HG03175 (cell line): ENCODE data around the gene CIB4.

ENCODE experiments used
- ATAC-seq: cut with Tn5 transposase; IDR thresholded peaks from one replicate; pipeline ENCODE4 v1.9.1; 2021; ENCODE audit warnings: mild to moderate bottlenecking, moderate library complexity; ENCODE audit not compliant: unreplicated experiment

The CIB4 gene

DNA sequence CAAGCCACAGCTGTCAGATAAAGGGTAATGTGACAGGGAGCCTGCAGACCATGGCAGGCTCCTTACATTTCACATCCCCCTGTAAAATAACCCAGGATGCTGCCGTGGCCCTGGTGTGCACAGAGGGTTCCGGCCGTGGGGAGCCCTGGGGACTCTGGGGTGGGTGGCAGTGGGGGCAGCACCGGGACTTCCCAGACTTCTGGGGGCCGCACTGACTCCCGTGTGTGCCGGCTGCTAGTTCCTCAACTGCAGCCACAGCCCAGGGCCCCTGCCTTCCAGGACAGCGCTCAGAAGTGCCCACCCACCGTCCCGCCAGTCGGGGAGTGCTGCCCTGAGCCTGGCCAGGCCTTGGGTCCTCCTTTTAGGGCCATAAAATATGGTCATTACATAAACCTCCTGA lies 56.5 kb downstream of the CIB4 start:
- ATAC-seq, result no peak

DNA sequence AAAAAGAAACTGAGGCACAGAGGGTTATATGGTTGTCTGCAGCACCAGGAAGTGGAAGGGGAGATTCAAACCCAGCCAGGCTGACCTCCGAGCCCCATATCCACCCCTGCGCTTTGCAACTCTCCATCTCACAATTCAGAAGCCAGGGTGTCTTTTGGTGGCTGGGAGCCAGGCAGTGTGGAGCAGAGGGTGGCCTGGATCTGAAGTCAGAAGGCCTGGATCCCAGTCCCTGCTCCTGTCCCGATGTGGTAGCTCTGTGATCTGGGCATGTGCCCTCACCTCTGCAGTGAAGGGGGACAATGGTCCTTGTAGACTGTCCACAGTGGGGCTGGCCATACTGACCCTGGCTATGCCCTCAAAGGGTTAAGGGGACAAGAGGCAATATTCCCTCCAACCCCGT lies 57.0 kb downstream of the CIB4 start:
- no peak for ATAC-seq

DNA sequence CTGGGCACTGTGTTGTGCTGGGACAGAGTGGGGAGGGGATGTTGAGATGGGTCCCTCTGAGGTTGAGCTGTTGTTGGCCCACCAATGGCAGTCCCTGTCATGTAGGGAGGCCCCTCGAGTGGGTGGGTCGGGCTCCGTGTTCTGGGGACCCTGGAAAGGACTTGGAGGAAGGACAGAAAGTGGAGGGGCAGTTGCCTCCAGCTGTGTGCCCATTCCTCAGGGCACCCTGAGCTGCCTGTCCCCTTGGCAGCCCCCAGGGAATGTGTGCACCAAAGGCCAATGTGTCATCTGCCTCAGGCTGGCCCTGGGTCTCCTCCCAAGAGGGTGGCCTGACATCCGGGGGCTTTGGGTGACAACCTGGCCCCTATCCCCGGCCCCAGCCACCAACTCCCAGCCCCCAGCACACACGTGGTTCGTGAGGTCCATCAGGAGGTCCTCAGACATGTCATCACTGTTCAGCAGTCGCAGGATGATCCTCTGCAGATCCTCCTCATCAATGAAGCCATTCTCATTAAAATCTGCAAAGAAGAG lies 57.7 kb downstream of the CIB4 start:
- ATAC-seq, result no peak

DNA sequence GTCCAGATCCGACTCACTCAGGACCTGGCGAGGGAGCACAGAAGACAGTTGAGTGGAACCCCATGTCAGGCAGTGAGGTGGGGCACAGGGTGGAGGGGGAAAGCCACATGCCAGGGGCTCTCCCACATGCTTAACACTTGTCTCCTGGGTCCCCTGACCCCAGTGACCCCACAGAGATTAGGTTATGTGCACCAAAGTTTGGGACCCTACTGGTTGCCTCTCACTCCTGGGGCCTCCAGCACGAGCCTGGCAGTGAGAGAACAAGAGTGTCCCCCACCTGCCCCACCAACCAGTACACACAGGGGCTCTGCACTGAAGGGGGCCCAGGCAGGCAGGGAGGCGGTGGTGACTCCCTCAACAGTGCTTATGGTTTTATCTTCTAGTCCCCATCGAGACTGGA lies 58.3 kb downstream of the CIB4 start:
- no peak for ATAC-seq

DNA sequence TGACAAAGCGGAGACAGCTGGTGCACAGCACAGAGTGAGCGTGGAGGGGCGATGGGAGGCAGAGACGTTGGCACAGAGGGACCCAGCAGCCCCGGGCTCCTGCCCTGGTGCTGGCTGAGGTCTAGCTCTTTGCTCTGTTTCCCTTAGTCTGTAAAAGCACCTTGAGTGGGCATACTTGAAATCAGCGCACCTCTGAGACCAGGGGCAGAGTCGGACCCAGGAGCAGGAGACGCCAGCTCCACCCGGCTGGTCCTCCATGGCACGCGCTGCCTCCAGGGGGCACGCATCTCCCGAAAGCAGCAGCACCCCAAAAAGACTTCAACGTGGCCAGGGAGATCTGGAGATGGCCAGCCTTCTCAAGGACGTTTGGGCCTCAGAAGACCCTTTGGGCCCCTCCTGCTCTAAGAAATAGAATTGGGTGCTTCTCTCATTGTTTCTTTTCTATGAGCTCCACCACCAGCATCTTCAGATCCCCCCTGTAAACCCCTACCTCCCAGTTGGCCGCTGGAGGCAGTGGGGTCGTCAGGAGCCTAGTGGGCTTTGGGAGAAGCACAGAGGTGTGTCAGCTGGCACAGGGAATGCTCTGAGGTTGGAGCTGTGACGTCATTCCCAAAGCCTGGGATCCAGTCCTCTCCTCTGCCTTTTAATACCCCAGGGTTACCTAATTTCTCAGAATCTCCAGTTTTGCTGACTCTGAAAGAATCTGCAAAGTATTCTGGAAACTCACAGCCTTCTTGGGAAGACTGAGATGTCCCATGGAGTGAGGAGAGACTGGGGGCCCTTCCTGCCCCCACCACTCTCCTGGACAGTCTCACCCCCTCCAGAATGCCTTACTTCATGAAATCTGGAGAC lies 58.9 kb downstream of the CIB4 start:
- ATAC-seq, result no peak

DNA sequence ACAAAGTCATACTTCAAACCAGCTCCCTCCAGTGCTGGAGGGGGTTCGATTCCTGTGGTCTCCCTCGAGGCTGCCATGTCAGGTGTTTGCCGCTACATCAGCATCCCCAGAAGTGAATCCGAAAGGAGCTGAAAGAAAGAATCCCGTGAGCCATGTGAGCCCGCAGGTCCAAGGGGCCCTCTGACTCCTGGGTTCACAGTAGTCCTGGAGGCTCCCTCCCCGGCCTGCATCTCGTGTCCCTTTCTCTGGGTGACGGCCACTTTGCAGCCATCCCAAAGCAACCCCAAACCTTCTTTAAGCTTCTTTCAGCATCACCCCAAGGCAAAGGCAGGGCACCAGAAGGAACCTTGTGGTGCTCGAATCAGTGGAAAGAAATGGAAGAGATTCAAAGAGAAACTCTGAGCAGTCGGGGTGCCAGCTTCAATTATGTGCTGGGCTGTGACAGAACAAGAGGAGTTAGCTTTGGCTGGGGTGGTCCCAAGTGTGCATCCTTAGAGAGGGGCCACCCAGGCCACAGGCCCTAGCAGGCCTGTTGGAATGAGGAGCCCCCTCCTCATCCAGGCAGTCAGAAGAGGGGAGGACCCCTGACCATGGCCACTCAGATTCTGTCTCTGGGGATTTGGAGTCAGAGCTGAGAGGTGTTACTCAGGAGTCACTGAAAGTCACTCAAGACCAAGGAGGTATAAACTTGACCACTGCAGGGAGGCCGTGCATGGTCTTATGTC lies 59.7 kb downstream of the CIB4 start:
- no peak for ATAC-seq

DNA sequence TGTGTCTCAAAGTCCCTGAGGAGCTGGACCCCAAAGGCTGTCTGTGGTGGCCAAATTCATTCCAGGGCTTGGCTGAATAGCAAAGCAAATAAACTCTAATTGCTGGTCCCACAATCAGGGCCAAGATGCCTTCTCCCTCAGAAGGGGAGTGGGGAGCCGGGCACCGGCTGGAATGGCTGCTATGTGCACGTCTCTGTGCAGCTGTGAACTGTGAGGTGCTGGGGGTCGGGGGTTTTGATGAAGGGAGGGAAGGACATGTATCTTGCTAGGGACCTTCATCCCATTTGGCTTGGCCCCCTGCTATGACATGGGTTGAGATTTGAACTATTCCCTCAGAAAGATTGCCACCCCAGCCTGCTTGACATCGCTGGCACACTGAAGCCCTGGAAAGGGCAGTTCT lies 60.4 kb downstream of the CIB4 start:
- ATAC-seq, result no peak

DNA sequence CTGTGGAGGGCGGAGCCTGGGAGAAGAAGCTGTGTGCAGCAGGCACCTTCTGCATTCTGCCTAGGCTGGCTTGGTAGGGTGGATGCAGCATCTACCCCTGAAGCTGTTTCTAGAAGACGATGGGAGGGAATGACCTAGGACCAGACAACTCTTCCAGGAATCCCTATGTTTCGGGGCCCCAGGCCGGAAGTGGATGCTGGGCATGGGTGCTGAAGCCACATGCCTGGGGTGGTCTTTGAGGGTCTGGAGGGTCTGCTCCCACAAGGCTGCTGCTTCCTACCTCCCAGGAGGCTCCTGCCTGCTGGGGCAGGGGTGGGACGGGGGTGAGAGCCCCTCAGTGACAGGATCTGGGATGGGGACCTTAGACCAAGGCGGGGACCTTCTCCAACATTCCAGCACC lies 61.0 kb downstream of the CIB4 start:
- no peak for ATAC-seq

DNA sequence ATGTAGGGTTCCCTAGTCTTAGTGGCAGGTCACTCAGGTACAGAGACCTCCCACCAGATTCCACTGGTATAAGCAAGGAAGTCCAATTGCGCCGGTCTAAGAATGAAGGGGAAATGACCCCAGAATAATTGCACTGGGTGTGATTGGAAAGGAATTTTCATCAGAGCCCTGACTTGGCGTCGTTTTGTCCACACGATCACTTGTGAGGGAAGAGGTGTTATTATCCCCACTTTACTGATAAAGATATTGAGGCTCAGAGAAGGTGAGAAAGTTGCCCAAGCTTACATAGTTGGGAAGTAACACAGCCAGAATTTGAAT lies 61.5 kb downstream of the CIB4 start:
- ATAC-seq, result no peak

DNA sequence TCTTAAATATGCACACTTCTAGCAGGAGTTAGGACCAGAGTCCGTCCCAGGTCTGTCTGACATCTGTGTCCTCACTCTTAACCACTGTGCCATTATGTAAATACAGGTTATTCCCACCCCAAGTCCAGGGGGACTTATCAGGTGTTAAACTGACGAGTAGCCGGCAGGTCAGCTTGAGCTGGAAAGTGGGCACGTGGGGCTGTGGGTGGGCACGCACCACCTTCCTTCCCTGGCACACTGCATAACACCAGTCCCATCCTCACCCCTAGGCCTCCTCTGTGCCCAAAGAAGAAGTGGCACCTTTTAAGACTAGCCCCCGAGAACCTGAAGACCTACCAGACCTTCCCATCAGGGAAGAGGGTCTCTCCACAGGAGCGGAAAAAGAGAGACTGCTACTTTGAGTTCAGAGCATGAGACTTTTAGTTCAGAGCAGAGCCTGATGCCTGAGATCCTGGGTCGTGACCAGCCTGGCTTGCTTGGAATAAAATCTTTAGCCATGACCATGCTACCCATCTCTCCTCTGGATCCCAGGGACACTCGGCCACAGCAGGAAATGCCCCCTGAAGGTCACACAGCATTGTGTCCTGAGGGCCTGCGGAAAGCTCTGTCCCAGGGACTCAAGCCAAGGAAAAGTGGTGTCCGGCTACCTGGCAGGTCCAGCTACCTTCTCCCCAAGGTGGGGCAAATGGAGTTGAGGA lies 62.0 kb downstream of the CIB4 start:
- no peak for ATAC-seq

DNA sequence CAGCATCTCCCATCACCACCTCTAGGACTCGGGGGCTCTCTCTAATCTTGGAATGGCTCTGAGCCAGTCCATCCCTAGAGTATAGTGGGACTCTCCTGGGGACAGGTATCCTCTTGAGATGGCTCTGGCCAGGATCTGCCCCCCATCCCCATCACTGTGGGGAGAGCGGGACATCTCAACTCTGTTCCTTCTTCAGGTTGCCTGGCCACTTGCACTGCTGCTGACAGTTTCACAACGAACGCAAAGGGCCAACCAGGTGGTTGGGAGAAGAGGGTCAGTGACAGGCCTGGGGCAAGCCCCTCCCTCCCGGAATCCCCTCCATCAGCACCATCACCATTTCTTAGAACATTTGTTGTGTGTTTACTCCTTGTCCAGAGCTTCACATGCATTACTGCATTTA lies 62.6 kb downstream of the CIB4 start:
- ATAC-seq, result no peak

DNA sequence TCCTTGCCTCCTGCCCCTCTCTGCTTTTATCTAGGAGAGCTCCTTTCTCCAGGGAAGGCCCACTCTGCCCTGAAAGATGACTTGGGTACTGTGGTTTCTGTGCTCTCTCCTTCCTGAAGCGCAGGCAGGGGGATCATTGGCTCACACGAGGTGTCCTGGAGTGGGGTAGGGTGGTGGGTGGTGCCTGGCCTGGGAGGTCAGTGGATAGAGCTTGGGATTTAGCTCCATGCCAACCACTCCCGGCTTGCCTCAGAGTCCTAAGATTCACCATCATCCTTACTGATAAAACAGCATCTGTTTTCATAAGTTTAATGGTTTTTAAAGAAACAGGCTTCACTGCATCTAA lies 63.1 kb downstream of the CIB4 start:
- ATAC-seq, result no peak

DNA sequence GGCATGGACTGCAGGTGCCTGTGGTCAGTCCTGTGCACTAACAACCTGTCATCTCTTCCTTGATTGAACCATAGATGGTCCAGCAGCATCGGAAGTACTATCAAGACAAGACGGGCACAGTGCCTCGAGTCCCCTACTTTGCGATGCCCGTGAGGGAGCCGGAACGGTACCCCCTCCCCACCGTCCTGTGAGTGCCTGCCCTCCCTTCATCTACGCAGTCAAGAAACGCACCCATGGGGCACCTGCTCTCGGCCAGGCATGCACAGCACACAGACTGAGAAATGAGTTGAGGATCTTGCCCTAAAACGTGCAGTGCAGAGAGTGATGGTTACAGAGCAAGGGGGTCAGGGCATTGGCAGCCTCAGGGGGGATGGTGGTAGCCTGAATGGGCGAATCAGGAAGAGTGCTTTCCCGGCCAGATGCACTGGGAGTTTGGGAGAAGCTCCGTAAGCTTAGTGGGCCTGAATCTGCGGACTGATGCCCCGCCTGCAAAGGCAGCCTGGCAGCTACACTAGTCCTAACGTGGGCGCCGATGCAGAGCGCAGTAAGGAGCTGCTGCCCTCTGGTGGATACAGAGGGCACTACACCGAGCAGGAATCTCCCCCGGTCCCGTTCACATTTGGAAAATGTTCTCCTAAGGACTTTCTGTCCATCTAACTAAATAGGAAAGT lies 63.6 kb downstream of the CIB4 start:
- no peak for ATAC-seq

DNA sequence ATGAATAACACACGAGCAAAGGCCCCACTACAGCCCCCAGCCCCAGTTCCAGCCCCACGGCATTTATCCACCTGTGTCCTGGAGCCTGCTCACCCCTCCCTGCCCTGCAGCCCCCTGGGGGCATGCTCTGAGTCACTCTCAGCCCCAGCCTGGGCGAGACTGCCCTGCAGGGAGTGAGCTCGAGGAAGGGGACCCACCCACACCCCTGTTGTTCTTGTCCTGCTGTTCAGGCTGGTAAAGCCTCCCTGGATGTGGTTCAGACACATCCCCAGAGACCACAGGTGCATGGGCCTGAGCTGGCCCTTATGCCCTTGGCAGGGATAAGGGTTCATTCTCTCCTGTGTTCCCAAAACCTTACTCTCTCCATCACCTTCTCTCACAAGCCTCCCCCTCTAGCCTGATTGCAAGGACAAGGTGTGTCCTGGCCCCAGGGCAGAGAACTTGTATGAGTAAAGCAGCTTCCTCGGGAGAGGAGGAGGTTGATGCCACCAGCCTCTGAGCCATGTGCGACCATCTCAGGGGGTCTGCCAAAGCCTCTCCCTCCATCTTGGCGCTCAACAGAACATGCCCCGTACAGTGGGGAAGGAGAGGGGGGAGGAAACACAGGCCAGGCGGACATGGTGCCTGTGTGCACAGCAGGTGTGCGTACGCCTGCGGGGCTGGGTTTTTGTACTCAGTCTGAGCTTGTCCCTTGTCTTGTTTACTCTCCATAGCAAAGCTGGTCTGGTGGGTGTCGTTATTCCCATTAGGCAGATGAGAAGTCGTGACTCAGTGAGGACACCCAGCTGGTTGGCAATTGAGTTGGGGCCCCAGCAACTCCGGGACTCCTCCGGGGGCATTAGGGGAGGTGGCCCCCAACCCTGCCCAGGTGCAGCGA lies 64.4 kb downstream of the CIB4 start:
- no peak for ATAC-seq

DNA sequence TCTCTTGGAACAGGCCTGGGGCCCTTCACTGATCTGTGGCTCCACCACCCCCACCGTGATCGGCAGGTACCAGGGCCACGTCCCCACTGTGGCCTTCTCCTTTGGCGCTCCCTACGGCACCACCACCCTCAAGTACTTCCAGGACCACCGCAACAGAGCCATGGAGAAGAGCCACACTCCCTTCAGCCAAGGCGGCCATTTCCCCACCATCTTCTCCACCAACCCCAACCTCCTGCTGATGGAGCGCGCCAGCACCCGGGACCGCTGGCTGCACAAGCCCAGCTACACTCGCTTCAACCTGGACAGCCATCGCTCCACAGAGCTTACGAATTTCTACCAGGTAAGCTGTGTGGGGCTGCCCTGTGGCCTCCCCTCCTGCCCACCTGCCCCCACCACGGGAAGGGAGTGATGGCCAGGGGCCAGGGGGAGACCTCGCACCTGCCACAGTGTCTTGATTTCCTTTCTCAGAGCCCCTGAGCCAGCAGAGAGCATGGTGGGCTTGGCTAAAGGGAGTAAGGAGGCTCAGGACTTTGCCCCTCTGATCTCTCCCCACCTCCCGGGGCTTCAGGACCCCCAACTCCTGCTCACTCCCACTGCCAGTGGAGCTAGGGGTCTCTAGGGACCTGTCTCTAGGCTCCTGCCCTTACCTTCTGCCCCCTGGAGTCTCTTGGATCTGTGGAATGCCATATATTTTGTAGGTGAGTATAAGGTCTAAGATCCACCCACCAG lies 65.2 kb downstream of the CIB4 start:
- ATAC-seq, result no peak

DNA sequence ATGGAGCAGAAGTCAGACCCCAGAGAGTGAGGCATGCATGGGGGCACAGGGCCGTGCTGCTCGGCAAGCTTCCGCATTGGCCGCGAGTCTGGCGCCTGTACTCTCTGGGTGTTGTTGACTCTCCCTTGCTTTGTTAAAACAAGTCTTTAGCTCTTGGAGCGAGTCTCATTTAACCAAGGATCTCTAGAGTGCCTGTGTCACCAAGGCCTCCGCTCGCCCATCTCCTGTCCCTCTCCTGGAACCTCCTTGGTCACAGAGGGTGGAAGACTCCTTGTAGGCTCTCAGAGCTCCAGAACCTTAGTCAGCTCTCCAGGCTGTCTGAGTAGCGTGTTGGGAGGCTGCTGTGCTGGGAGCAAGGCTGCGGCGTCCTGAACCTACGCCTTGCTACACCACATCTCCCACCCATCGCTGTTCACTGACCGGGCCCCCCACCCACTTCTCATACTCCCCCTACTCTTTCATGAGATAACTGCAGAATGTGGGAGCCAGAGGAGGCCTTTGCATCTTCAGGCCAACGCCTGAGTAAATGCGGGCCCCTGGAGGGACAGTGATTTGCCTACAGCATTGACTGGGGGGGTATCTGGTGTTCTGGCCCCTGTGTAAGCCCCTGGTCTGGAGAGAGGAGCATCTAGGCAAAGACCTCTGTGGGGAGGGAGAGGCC lies 66.1 kb downstream of the CIB4 start:
- ATAC-seq, result no peak

DNA sequence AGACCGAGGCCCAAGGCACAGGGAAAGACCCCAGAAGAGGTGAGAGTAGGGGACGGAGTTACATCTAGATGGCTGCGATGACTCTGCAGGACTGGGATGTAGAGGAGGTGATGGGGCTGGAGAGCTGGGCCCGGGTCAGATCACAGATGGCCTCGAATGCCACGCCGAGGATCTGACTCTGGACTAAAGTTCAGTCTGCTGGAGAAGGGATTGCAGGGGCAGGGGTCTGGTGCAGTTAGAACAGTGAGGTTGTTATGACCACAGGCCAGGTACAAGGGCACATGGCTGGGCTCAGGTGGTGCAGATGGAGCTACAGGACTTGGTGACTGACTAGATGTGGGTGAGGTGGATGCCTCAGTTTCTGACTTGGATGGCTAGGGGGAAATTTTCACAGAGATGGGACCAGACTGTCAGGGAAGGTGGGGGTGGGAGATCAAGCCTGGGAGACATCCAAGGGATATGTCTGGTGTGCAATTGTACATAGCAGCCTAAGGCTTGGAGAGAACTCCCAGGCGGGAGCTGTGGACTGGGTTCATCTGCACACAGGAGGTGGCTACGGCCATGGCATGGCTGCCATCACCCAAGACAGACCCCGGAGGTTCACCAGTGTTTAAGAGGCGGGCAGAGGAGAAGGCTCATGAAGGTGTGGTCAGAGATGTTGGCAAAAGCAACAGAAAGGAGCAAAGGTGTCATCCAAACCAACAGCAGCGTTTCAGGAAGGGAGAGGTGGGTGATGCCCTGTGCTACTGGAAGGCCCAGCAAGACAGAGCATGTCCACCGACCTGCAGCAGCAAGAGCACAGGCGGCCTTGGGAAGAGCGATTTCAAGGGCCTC lies 66.9 kb downstream of the CIB4 start:
- ATAC-seq, result no peak

DNA sequence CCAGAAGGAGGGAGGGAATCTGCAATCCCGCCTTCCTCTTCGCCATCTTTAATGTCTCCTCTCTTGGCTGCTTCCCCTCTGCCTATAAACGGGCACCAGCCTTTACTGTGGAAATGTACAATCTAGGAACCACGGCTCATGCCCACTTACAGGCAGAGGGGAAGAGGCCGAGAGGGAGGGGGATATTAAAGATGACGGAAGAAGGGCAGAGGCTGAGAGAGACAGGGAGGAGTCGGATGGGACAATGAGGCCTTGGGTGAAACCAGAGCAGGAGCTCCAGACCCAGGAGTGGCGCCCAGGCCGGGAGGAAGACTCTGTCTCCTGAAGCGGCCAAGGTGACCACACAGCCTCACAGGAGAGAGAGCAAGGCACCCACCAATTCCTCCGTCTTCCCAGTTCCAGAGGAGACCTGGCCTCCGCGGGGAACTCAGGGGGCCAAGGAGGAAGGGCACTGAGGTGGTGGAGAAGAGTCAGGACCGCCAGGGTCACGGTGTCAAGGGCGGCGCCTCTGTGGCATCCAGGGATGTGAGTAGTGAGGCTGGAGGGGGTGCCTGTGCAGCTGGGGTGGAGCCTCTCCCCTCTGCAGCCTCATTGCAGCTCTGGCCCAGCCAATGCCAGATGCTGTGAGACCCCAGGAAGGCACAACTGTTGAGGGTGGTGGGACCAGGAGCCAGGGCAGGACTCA lies 67.8 kb downstream of the CIB4 start:
- ATAC-seq, result no peak
